Colon (tissue), 2 donors: ENCODE data around the gene LMLN.
"Not testable (repeated sequence)": the region's sequence is repeated elsewhere in the genome, so short reads cannot be mapped to it uniquely, and the experiment has no call there.

ENCODE experiments used
- FAIRE-seq: peaks from 2 replicates; lab custom pipeline; 2012; peaks lifted over from hg19 to GRCh38; lab: Jason Lieb, UNC
- donor health status: control.
- donor health status: control.

LMLN gene

DNA sequence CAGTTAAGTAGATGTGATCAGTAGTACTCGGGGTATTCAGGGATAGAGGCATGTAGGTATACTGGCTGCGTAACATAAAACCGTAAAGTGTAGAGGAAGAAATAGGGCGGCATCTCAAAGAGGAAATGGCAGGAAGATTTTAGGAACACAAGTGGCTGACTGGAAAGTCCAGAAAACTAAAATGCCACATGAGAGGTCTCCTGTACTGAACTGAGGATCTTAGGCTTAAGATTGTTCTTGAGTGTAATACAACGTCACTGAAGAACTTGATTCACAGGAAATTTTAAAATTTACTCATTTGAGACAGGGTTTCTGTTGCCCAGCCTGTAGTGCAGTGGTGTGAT is 2.3 kb upstream of the LMLN start:
- FAIRE-seq, result no peak

- FAIRE-seq, result no peak
Observed at GRCh38 chr3:197958346-197958745, 1.7 kb upstream of the LMLN start.

- FAIRE-seq, result not testable (repeated sequence)
Observed at GRCh38 chr3:197958848-197959247, 1.2 kb upstream of the LMLN start.

GRCh38 chr3:197959500-197959890 is 522 bp upstream of the LMLN start:
- no peak for FAIRE-seq

DNA sequence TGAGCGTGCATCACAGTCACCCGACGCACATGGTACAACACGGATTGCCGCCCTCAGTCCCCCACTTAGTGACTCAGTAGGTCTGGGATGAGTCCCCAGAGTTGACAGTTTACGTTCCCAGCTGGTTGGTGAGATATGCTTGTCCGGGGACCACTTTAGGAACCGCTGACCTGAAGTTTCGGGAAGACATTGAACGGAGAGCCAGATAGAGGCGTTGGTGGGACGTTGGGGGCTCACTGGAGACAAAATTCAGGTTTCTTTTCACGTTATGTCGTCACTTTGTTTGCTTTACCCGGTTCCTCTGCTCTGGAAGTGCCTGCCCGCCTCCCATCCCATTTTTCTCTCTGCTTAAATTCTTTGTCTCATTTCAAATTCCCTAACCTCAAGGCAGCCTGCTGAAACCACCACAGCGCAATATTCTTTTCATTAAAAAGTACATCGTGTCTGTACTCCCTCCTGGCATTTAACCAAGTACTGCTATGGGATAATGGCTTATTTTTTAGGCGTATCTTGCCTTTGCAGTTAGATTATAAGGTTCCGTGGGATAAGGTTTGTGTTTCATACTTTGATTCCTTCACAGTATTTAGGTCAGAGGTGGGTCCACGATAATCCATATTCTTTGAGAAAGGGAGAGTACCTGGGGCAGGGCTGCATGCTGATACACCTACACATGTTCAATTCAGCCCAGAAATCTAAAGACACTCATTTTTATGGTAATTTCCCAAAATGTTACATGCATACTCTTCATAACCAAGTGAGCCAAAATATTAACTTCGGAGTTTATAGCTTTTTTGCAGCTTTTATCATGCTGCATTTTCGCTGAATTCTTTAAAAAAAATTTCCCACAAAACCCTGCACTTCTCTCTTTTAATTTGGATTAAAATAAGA is 921 bp downstream of the LMLN start:
- no peak for FAIRE-seq

GRCh38 chr3:197961582-197961945 is 1.5 kb downstream of the LMLN start:
- FAIRE-seq, result no peak

DNA sequence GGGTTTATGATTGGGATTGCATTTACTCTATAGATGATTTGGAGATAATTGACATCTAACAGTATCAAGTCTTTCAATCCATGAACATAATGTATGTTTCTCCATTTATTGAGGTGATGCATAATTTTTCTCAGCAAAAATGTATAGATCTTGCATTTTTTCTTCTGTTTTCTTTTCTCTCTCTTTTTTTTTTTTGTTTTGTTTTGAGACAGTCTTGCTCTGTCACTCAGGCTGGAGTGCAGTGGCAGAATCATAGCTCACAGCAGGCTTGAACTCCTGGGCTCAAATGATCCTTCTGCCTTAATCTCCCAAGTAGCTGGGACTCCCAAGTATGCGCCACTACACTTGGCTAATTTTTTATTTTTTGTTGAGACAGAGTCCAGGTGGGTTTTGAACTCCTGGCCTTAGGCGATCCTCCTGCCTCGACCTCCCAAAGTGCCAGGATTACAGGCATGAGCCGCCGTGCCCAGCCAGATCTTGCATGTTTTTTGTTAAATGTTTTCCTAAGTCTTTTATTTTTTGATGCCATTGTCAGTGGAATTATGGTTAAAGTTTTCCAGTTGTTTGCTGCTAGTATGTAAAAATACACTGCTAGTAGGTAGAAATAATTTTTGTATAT is 3.1 kb downstream of the LMLN start:
- FAIRE-seq, result no peak

DNA sequence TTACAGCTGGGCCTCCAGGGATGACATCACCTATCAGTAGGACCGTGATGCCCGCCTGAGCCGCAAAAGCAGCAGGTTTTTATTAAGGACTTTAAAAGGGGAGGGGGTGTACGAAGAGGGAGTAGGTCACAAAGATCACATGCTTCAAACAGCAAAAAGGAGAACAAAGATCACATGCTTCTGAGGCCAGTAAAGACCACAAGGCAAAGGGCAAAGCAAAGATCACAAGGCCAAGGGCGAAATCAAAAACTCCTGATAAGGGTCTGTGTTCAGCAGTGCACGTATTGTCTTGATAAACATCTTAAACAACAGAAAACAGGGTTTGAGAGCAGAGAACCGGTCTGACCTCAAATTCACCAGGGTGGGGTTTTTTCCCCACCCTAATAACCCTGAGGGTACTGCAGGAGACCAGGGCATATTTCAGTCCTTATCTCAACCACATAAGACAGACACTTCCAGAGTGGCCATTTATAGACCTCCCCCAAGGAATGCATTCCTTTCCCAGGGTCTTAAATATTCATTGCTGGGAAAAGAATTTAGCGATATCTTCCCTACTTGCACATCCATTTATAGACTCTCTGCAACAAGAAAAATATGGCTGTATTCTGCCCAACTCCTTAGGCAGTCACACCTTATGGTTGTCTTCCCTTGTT is 7.4 kb downstream of the LMLN start:
- FAIRE-seq, result not testable (repeated sequence)

DNA sequence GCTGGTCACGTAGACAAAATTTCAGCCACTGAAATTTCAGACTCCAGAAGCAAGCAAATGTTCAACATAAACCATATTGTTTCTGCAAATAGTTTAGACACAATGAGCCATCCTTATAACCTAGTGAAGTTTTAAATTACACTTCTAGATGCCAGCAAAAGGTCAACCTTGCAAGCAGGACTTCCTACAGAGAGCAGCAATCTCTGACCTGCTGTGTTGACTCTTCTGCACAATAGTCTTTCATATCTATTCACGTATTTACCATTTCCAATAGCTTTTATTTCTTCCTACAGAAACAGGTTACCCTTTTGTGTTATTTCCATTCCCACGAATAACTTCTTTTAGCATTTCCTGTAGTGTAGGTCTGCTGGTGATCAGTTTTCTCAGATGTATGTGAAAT is 10.6 kb downstream of the LMLN start:
- no peak for FAIRE-seq

- FAIRE-seq, result no peak
Observed at GRCh38 chr3:197974016-197974415, 14.0 kb downstream of the LMLN start.

DNA sequence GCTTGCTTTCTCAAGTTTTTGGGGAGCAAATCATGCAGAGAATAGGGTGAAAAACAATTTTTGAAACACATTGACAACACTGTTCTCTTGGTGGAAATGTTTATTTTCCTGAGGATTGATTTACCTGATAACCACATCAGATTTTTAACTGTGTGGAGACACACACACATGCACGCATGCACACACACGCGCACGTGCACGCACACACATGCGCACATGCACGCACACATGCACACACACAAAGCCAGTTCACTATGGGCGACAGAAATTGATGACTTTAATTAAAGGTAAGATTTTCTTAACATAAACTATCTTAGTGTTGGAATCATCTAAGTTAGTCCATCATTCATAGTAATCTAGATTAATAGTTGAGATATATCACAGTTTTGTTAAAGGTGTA is 15.3 kb downstream of the LMLN start:
- FAIRE-seq, result no peak

- FAIRE-seq, result no peak
Observed at GRCh38 chr3:197983076-197983475, 23.1 kb downstream of the LMLN start.

GRCh38 chr3:197989651-197990050 is 29.6 kb downstream of the LMLN start:
- no peak for FAIRE-seq

DNA sequence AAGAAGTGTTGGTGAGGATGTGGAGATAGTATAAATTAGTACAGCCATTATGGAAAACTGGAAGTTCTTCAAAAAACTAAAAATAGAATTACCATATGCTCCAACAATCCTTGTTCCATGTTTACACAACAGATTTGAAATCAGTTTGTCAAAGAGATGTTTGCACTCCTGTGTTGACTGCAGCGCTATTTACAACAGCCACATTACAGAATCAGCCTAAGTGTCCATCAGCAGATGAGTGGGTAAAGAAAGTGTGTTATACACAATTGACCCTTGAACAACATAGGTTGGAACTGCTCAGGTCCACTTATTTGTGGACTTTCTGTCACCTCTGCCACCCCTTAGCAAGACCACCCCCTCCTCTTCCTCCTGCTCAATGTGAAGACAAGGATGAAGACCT is 34.7 kb downstream of the LMLN start:
- no peak for FAIRE-seq

- FAIRE-seq, result no peak
Observed at GRCh38 chr3:197996855-197997254, 36.8 kb downstream of the LMLN start.

GRCh38 chr3:197997936-197998335 is 37.9 kb downstream of the LMLN start:
- FAIRE-seq, result no peak

GRCh38 chr3:198017090-198017489 is 57.1 kb downstream of the LMLN start:
- no peak for FAIRE-seq

GRCh38 chr3:198018416-198018815 is 58.4 kb downstream of the LMLN start:
- no peak for FAIRE-seq

GRCh38 chr3:198019115-198019514 is 59.1 kb downstream of the LMLN start:
- FAIRE-seq, result no peak

GRCh38 chr3:198021320-198021719 is 61.3 kb downstream of the LMLN start:
- no peak for FAIRE-seq

GRCh38 chr3:198022604-198023003 is 62.6 kb downstream of the LMLN start:
- no peak for FAIRE-seq

- no peak for FAIRE-seq
Observed at GRCh38 chr3:198025644-198026043, 65.6 kb downstream of the LMLN start.

- no peak for FAIRE-seq
Observed at GRCh38 chr3:198026620-198027019, 66.6 kb downstream of the LMLN start.
